SK-N-SH (cell line): ENCODE data around the gene PROX2. TPM values are rescaled to one million over a fixed set of nuclear protein-coding genes. Genes with fewer than 3 reads are reported as not detected.

ENCODE experiments used
- CTCF ChIA-PET: fragments of 300-600, 350-600 bp; formaldehyde crosslinking; extraction: SDS; loops from one replicate; lab custom pipeline; 2021; lab: Yijun Ruan, JAX
- POLR2A ChIA-PET: fragments of 350-600 bp; sonication (Branson Sonifier 250); formaldehyde crosslinking; extraction: SDS; loops from one replicate; lab custom pipeline; 2020; ENCODE audit warnings: antibody characterized with exemption, inconsistent platforms; lab: Yijun Ruan, JAX
- DNase-seq: peaks from one replicate; pipeline ENCODE4 v3.0.0; 2012
- H2AFZ ChIP-seq: fragments of 200-600 bp; sonication (generic); 2 replicates; pipeline ENCODE4 v1.8.1; 2016; ENCODE audit warnings: antibody characterized with exemption, mild to moderate bottlenecking, low read depth
- H3F3A ChIP-seq: fragments of 200-600 bp; sonication (generic); replicated peaks from 2 replicates; pipeline ENCODE3; 2016; ENCODE audit warnings: antibody characterized with exemption, mild to moderate bottlenecking; ENCODE audit not compliant: insufficient read depth
- H3K27ac ChIP-seq, 2 experiments: fragments of 200-500 bp in 1 of 2; fragments of 200-600 bp in 1 of 2; sonication (Bioruptor generic) in 1 of 2; sonication (generic), shearing (Covaris generic) in 1 of 2; 2 replicates each; pipeline versions ENCODE4 v1.5.1 to v1.6.1; 2014 to 2016; ENCODE audit warnings: low read depth in 2 of 2, inconsistent platforms in 1 of 2, low read length in 1 of 2, mild to moderate bottlenecking in 1 of 2, mixed read lengths in 1 of 2
- H3K27me3 ChIP-seq: fragments of 200-600 bp; sonication (generic), shearing (Covaris generic); 2 replicates; pipeline ENCODE4 v1.6.1; 2016; ENCODE audit warnings: mixed run types; ENCODE audit not compliant: insufficient read depth
- H3K36me3 ChIP-seq, 2 experiments: fragments of 200-500 bp in 1 of 2; fragments of 200-600 bp in 1 of 2; sonication (Bioruptor generic) in 1 of 2; sonication (generic) in 1 of 2; replicated peaks in 1 of 2; 2 replicates each; pipeline versions ENCODE3 to v1.5.1; 2014 to 2016; ENCODE audit warnings: low read length in 1 of 2, mild to moderate bottlenecking in 1 of 2; ENCODE audit not compliant: insufficient read depth in 2 of 2, control insufficient read depth in 1 of 2
- H3K4me1 ChIP-seq, 2 experiments: fragments of 200-500 bp in 1 of 2; fragments of 200-600 bp in 1 of 2; sonication (Bioruptor generic) in 1 of 2; sonication (generic), shearing (Covaris generic) in 1 of 2; 2 replicates each; pipeline versions ENCODE4 v1.5.1 to v1.6.1; 2014 to 2016; ENCODE audit warnings: low read depth in 1 of 2, low read length in 1 of 2, mixed run types in 1 of 2; ENCODE audit not compliant: insufficient read depth in 2 of 2, control insufficient read depth in 1 of 2
- H3K4me2 ChIP-seq: fragments of 200-600 bp; sonication (generic), shearing (Covaris generic); 2 replicates; pipeline ENCODE4 v1.6.1; 2017; ENCODE audit warnings: mixed run types
- H3K4me3 ChIP-seq, 2 experiments: fragments of 200-500 bp in 1 of 2; fragments of 200-600 bp in 1 of 2; sonication (Bioruptor generic) in 1 of 2; sonication (generic), shearing (Covaris generic) in 1 of 2; 2 replicates each; pipeline versions ENCODE4 v1.5.1 to v1.8.1; 2014 to 2016; ENCODE audit warnings: low read depth in 2 of 2, inconsistent platforms in 1 of 2, low read length in 1 of 2, mild to moderate bottlenecking in 1 of 2, mixed read lengths in 1 of 2, moderate library complexity in 1 of 2
- H3K79me2 ChIP-seq: fragments of 200-600 bp; sonication (generic); 2 replicates; pipeline ENCODE4 v1.8.1; 2017; ENCODE audit warnings: mild to moderate bottlenecking; ENCODE audit not compliant: insufficient read depth
- H3K9ac ChIP-seq: fragments of 200-600 bp; sonication (generic); 2 replicates; pipeline ENCODE4 v1.6.1; 2017; ENCODE audit warnings: mixed run types
- H3K9me2 ChIP-seq: fragments of 200-600 bp; sonication (generic); 2 replicates; pipeline ENCODE4 v1.6.1; 2017; ENCODE audit warnings: mixed run types
- H3K9me3 ChIP-seq: fragments of 200-600 bp; sonication (generic); 2 replicates; pipeline ENCODE4 v1.6.1; 2017; ENCODE audit warnings: mixed run types, mild to moderate bottlenecking, moderate library complexity
- H4K20me1 ChIP-seq: fragments of 200-600 bp; sonication (generic); 2 replicates; pipeline ENCODE4 v1.6.1; 2017; ENCODE audit warnings: mild to moderate bottlenecking, mixed run types; ENCODE audit not compliant: insufficient read depth
- CHD2 ChIP-seq: fragments of 150-350 bp; IDR thresholded peaks from 2 replicates; pipeline ENCODE4 v1.6.1; 2018; ENCODE audit warnings: low read length; ENCODE audit not compliant: partially characterized antibody
- CTCF ChIP-seq: fragments of 200-600 bp; sonication (generic); IDR thresholded peaks from 2 replicates; pipeline ENCODE4 v1.6.1; 2017; ENCODE audit warnings: antibody characterized with exemption, mild to moderate bottlenecking, moderate library complexity
- ELF1 ChIP-seq: IDR thresholded peaks from 2 replicates; pipeline ENCODE4 v1.4.0; 2012
- FOXM1 ChIP-seq: IDR thresholded peaks from 2 replicates; pipeline ENCODE4 v1.4.0; 2012; ENCODE audit warnings: low read depth, mild to moderate bottlenecking
- JUND ChIP-seq: IDR thresholded peaks from 2 replicates; pipeline ENCODE4 v1.4.0; 2012
- MAX ChIP-seq: IDR thresholded peaks from 2 replicates; pipeline ENCODE4 v1.4.0; 2012; ENCODE audit warnings: low read depth
- MXI1 ChIP-seq: IDR thresholded peaks from 2 replicates; pipeline ENCODE4 v1.6.1; 2012; ENCODE audit warnings: mild to moderate bottlenecking, low read depth, low read length, improper control_type of control experiment
- PBX3 ChIP-seq: IDR thresholded peaks from 2 replicates; pipeline ENCODE4; 2012
- REST ChIP-seq: IDR thresholded peaks from 2 replicates; pipeline ENCODE4 v1.6.1; 2012; ENCODE audit warnings: mild to moderate bottlenecking, low read depth, low read length, moderate library complexity
- RXRA ChIP-seq: IDR thresholded peaks from 2 replicates; pipeline ENCODE4 v1.4.0; 2012; ENCODE audit warnings: low read depth, mild to moderate bottlenecking, borderline replicate concordance
- TCF12 ChIP-seq: IDR thresholded peaks from 2 replicates; pipeline ENCODE4 v1.4.0; 2012
- USF2 ChIP-seq: fragments of 150-350 bp; IDR thresholded peaks from 2 replicates; pipeline ENCODE4 v1.6.1; 2017; ENCODE audit warnings: antibody characterized with exemption, low read length, low read depth, borderline replicate concordance
- WGBS: methylation state at CpG from one replicate; pipeline ENCODE4 v1.1.6; 2017; ENCODE audit warnings: low lambda C conversion rate; 5-methylcytosine and 5-hydroxymethylcytosine counted together
- polyA plus RNA-seq, 3 experiments: library from polyadenylated mRNA; depleted of rRNA; stranded (reverse); fragments of >200 nt; gene quantifications; 2 replicates each; pipeline ENCODE4 v1.2.3, GENCODE V29; 2012

The PROX2 gene
- polyA plus RNA-seq, 1 of the 3 experiments (the other 2 are of a cell fraction), result not detected

- TF ChIP-seq REST (no peak), MXI1 (no peak), MAX (no peak), RXRA (peak; percentile 16; the same call in 1 of the 2 replicates), FOXM1 (no peak), CHD2 (no peak), PBX3 (no peak), JUND (peak; percentile 35), ELF1 (peak; percentile 61), CTCF (0 out of 2 replicates have a peak, but pooled peaks have one; percentile 7), TCF12 (peak; percentile 91), USF2 (no peak)
Measured at GRCh38 chr14:74852922-74853530, 22.9 kb downstream of the PROX2 start (continued).

- H3K36me3 ChIP-seq, result no peaks in the 10 kb centered on the region
- H3K27me3 ChIP-seq, result no peaks in the 10 kb centered on the region
- TF ChIP-seq TCF12 (no peak), PBX3 (no peak), MXI1 (no peak)
- H3K4me2 ChIP-seq, result no peak overlapping the region
- ChIA-PET POLR2A (no interaction called here), CTCF (interaction anchor here (0.9 to 20.8 kb wide), 5 partner anchors 12 to 727 kb away, joined by 3 to 537 read pairs (median 3); no protein-coding TSS in a partner anchor)
- 96% methylated on average over 2 of the region's 2 CpGs for WGBS
- H3K9ac ChIP-seq, result no peak overlapping the region
- H3K4me3 ChIP-seq, result no peak overlapping the region
- H3K9me2 ChIP-seq, result no peaks in the 10 kb centered on the region
- DNase-seq, result no peak
- no peak overlapping the region for H2AFZ ChIP-seq
- no peaks in the 10 kb centered on the region for H3K79me2 ChIP-seq
- H3K9me3 ChIP-seq, result no peaks in the 10 kb centered on the region
- peaks cover 20 to 54% of the 10 kb centered on the region in 2 experiments; a peak in 3 of 4 replicates for H3K4me1 ChIP-seq
- no peak overlapping the region for H3K27ac ChIP-seq
- H3F3A ChIP-seq, result peaks cover 25% of the 10 kb centered on the region
- H4K20me1 ChIP-seq, result no peaks in the 10 kb centered on the region
Measured at GRCh38 chr14:74848768-74849167, 27.2 kb downstream of the PROX2 start.
